ENCODE results near the gene DMKN.

Gene DMKN

GRCh38 chr19:35529241-35530218 lies 16.1 kb upstream of the DMKN start:
- no peak overlapping the region for H3K4me3 ChIP-seq (ENCODE audit: low read depth, low read length)
- no peak for TF ChIP-seq CTCF (IDR thresholded peaks at IDR 0.05; ENCODE audit: low read depth, low read length)

GRCh38 chr19:35528218-35529038 lies 15.0 kb upstream of the DMKN start, which contains the start of gene SBSN:
TSS of gene SBSN (minus strand) at chr19:35528311. CDS start at chr19:35528281, 30 bp downstream.
- TF ChIP-seq CTCF (IDR thresholded peaks at IDR 0.05; ENCODE audit: low read depth, low read length), result no peak
- no peak within 1 kb of the TSS for H3K4me3 ChIP-seq (ENCODE audit: low read depth, low read length)

GRCh38 chr19:35525873-35526272 lies 12.4 kb upstream of the DMKN start:
- no peak for TF ChIP-seq CTCF (IDR thresholded peaks at IDR 0.05; ENCODE audit: low read depth, low read length)

GRCh38 chr19:35524181-35524837 lies 10.9 kb upstream of the DMKN start:
- H3K4me3 ChIP-seq (ENCODE audit: low read depth, low read length), result no peak overlapping the region
- TF ChIP-seq CTCF (IDR thresholded peaks at IDR 0.05; ENCODE audit: low read depth, low read length), result no peak

More at GRCh38 chr19:35525873-35526272, 12.4 kb upstream of the DMKN start:
- H3K4me3 ChIP-seq (ENCODE audit: low read depth, low read length), result no peak overlapping the region

GRCh38 chr19:35522745-35523327 lies 9.4 kb upstream of the DMKN start:
- TF ChIP-seq CTCF (IDR thresholded peaks at IDR 0.05; ENCODE audit: low read depth, low read length), result no peak
- no peak overlapping the region for H3K4me3 ChIP-seq (ENCODE audit: low read depth, low read length)

GRCh38 chr19:35521124-35521743 lies 7.8 kb upstream of the DMKN start:
- no peak overlapping the region for H3K4me3 ChIP-seq (ENCODE audit: low read depth, low read length)
- TF ChIP-seq CTCF (IDR thresholded peaks at IDR 0.05; ENCODE audit: low read depth, low read length), result no peak
